ENCODE measurements around the gene P4HA2. TPM values are rescaled to one million over a fixed set of nuclear protein-coding genes. Genes with fewer than 3 reads are reported as not detected.

Gene P4HA2
- total and polyA plus RNA-seq, 2 of the 8 experiments (the other 6 are each of a cell fraction or from before 2014, with no cell fraction given) = 7.4 to 9.3 TPM

GRCh38 chr5:132221781-132222648, 5.6 kb downstream of the P4HA2 start:
- Histone ChIP-seq H3K14ac (ENCODE audit: insufficient read length) (no peak overlapping the region), H3K79me1 (ENCODE audit: low read depth, low read length) (no peaks in the 10 kb centered on the region; the same call in 1 of the 2 replicates), H2AFZ (ENCODE audit: low read length) (no peak overlapping the region), H3K4ac (replicated peaks; ENCODE audit: insufficient read length, low read depth, low read length) (no peak overlapping the region), H4K20me1 (replicated peaks in 1 of 2; ENCODE audit: control insufficient read depth in 1 of 2, insufficient read depth in 2 of 2, low read length in 2 of 2) (peaks cover 0 to 1% of the 10 kb centered on the region in 2 experiments), H3K36me3 (ENCODE audit: control insufficient read depth in 2 of 4, insufficient read depth in 4 of 4, low read length in 3 of 4) (no peaks in the 10 kb centered on the region), H2AK5ac (ENCODE audit: low read depth, low read length) (no peak overlapping the region), H2BK120ac (replicated peaks; ENCODE audit: low read depth, low read length) (no peak overlapping the region), H4K5ac (ENCODE audit: insufficient read length, low read depth, low read length) (no peak overlapping the region), H3K56ac (replicated peaks; ENCODE audit: insufficient read length, low read depth, low read length) (no peak overlapping the region), H3K18ac (ENCODE audit: extremely low read depth, low read length) (no peak overlapping the region), H2BK5ac (ENCODE audit: low read depth, low read length) (no peak overlapping the region), H3K4me2 (ENCODE audit: insufficient read depth in 1 of 2, low read depth in 2 of 2, low read length in 2 of 2) (no peak overlapping the region), H3K9me3 (ENCODE audit: insufficient read depth in 2 of 2, low read depth in 1 of 2, low read length in 1 of 2) (no peaks in the 10 kb centered on the region), H3K4me3 (ENCODE audit: extremely low read depth in 1 of 4, insufficient read depth in 2 of 4, low read depth in 3 of 4, low read length in 4 of 4) (no peak overlapping the region), H2BK20ac (ENCODE audit: low read length) (no peak overlapping the region), H4K8ac (ENCODE audit: extremely low read depth, insufficient read depth, low read length) (no peak overlapping the region), H3K23ac (ENCODE audit: insufficient read length) (no peak overlapping the region), H2BK15ac (ENCODE audit: low read length) (no peak overlapping the region), H3K23me2 (ENCODE audit: low read depth, low read length) (peaks cover 3% of the 10 kb centered on the region), H3K27me3 (replicated peaks in 1 of 4; ENCODE audit: control insufficient read depth in 3 of 4, extremely low read depth in 1 of 4, insufficient read depth in 3 of 4, low read length in 3 of 4) (peaks cover 3 to 12% (median 9%) of the 10 kb centered on the region in 4 experiments; a peak in 6 of 7 replicates), H3K79me2 (ENCODE audit: control insufficient read depth in 1 of 2, insufficient read depth in 2 of 2, low read length in 2 of 2) (no peaks in the 10 kb centered on the region), H3K9ac (replicated peaks in 1 of 4; ENCODE audit: extremely low read depth in 1 of 4, low read depth in 3 of 4, low read length in 3 of 4) (no peak overlapping the region), H3K27ac (ENCODE audit: low read depth, low read length) (no peak overlapping the region), H3K4me1 (replicated peaks in 1 of 4; ENCODE audit: control insufficient read depth in 3 of 4, insufficient read depth in 4 of 4, low read length in 3 of 4) (peaks cover 0 to 5% (median 4%) of the 10 kb centered on the region in 4 experiments; a peak in 4 of 7 replicates), H2BK12ac (ENCODE audit: low read depth, low read length) (no peak overlapping the region), H4K91ac (replicated peaks; ENCODE audit: insufficient read length, low read length) (no peak overlapping the region)
- ChIA-PET CTCF (ENCODE audit: partially characterized antibody) (interaction anchor here (2.0 kb wide), 2 partner anchors 11 to 16 kb away, joined by 5 to 8 read pairs; no protein-coding TSS in a partner anchor), POLR2A (ENCODE audit: partially characterized antibody) (no interaction called here)
- TF ChIP-seq RXRA (IDR thresholded peaks at IDR 0.05; ENCODE audit: insufficient read depth, low read depth, low read length) = no peak
- TF ChIP-seq BCL11A (IDR thresholded peaks at IDR 0.05; ENCODE audit: low read depth in 2 of 2, low read length in 2 of 2) = no peak
- no peak for TF ChIP-seq CHD1 (IDR thresholded peaks at IDR 0.05; ENCODE audit: low read depth, low read length)
- TF ChIP-seq ATF3 (IDR thresholded peaks at IDR 0.05; ENCODE audit: insufficient read depth, low read depth, low read length) = no peak
- TF ChIP-seq SIN3A (conservative IDR thresholded peaks at IDR 0.05 in 1 of 2, IDR thresholded peaks at IDR 0.05 in 1 of 2; ENCODE audit: low read depth in 1 of 2, low read length in 2 of 2) = no peak
- TF ChIP-seq TAF7 (optimal IDR thresholded peaks at IDR 0.05; ENCODE audit: borderline replicate concordance, low read depth, low read length) = no peak
- TF ChIP-seq EP300 (IDR thresholded peaks at IDR 0.05; ENCODE audit: borderline replicate concordance in 1 of 2, low read depth in 2 of 2, low read length in 2 of 2) = no peak
- TF ChIP-seq CEBPB (IDR thresholded peaks at IDR 0.05; ENCODE audit: low read depth, low read length) = no peak
- no peak for TF ChIP-seq JUN (IDR thresholded peaks at IDR 0.05; ENCODE audit: low read depth, low read length)
- no peak for TF ChIP-seq RAD21 (IDR thresholded peaks at IDR 0.05 in 1 of 2, conservative IDR thresholded peaks at IDR 0.05 in 1 of 2; ENCODE audit: low read depth in 2 of 2, low read length in 2 of 2)
- no peak for TF ChIP-seq SP4 (IDR thresholded peaks at IDR 0.05; ENCODE audit: low read length)
- no peak for DNase-seq (ENCODE audit: low read depth in 1 of 2, low spot score in 2 of 2)
- WGBS, 2 experiments (ENCODE audit: extremely low coverage in 1 of 2, insufficient coverage in 1 of 2, insufficient read length in 1 of 2, insufficient replicate concordance in 2 of 2, low coverage in 1 of 2, low lambda C conversion rate in 2 of 2, missing lambda C conversion rate in 1 of 2) = 76% methylated on average over 7 of the region's 7 CpGs; no CpG with 5 or more reads in 1 of the 2 experiments
- FAIRE-seq = no peak

All from H1 (cell line).